DOHH2 (cell line): ENCODE results near the gene CACTIN.

Experiments
- H3F3A ChIP-seq: fragments of 200-600 bp; sonication (generic), shearing (Covaris generic); 2 replicates; pipeline ENCODE4 v1.6.0; 2016; ENCODE audit warnings: antibody characterized with exemption, mild to moderate bottlenecking; ENCODE audit not compliant: control insufficient read depth, insufficient read depth
- H3K27ac ChIP-seq: fragments of 200-600 bp; sonication (generic); 2 replicates; pipeline ENCODE4 v1.5.1; 2014; ENCODE audit warnings: low read depth, mild to moderate bottlenecking, low read length, moderate library complexity
- H3K27me3 ChIP-seq: fragments of 200-600 bp; sonication (generic); 2 replicates; pipeline ENCODE4 v1.6.1; 2014; ENCODE audit warnings: mild to moderate bottlenecking, low read length, mixed read lengths; ENCODE audit not compliant: control insufficient read depth
- H3K36me3 ChIP-seq: fragments of 200-600 bp; sonication (generic); 2 replicates; pipeline ENCODE4 v1.6.1; 2014; ENCODE audit warnings: mild to moderate bottlenecking, low read length, moderate library complexity, mixed read lengths; ENCODE audit not compliant: control insufficient read depth
- H3K4me1 ChIP-seq: fragments of 200-600 bp; sonication (generic); 2 replicates; pipeline ENCODE4 v1.6.1; 2014; ENCODE audit warnings: mild to moderate bottlenecking, low read length, mixed read lengths; ENCODE audit not compliant: control insufficient read depth
- H3K4me2 ChIP-seq: fragments of 200-600 bp; sonication (generic); 2 replicates; pipeline ENCODE4 v1.6.0; 2014; ENCODE audit warnings: mild to moderate bottlenecking, low read length, moderate library complexity
- H3K4me3 ChIP-seq: fragments of 200-600 bp; sonication (generic); 2 replicates; pipeline ENCODE4 v1.5.1; 2014; ENCODE audit warnings: mild to moderate bottlenecking, low read length, mixed read lengths
- H3K79me2 ChIP-seq: fragments of 200-600 bp; sonication (generic); 2 replicates; pipeline ENCODE4 v1.6.1; 2014; ENCODE audit warnings: mild to moderate bottlenecking, low read length, mixed read lengths; ENCODE audit not compliant: control insufficient read depth
- H3K9me2 ChIP-seq: fragments of 200-600 bp; sonication (generic); replicated peaks from 2 replicates; pipeline ENCODE4 v1.6.1; 2014; ENCODE audit warnings: mild to moderate bottlenecking, low read length, mixed read lengths; ENCODE audit not compliant: control insufficient read depth
- H3K9me3 ChIP-seq: fragments of 200-600 bp; sonication (generic); 2 replicates; pipeline ENCODE4 v1.6.1; 2014; ENCODE audit warnings: antibody characterized with exemption, low read length, mixed read lengths; ENCODE audit not compliant: control insufficient read depth, insufficient read depth
- H4K20me1 ChIP-seq: fragments of 200-600 bp; sonication (generic); 2 replicates; pipeline ENCODE4 v1.6.0; 2014; ENCODE audit warnings: low read depth, mild to moderate bottlenecking, antibody characterized with exemption, low read length, moderate library complexity; ENCODE audit not compliant: control insufficient read depth, insufficient read depth
- EZH2phosphoT487 ChIP-seq: fragments of 200-600 bp; sonication (generic); IDR thresholded peaks from 2 replicates; pipeline ENCODE4 v1.6.1; 2017; ENCODE audit warnings: borderline replicate concordance, mild to moderate bottlenecking, antibody characterized with exemption, low read length, moderate library complexity, mixed read lengths
- TF ChIP-seq, protein P1 (sequence below): fragments of 200-600 bp; sonication (generic); IDR thresholded peaks from one replicate; pipeline ENCODE4 v1.5.1; 2014; ENCODE audit warnings: antibody characterized with exemption, mild to moderate bottlenecking, low read depth, low read length; ENCODE audit not compliant: poor library complexity, severe bottlenecking

The CACTIN gene

DNA sequence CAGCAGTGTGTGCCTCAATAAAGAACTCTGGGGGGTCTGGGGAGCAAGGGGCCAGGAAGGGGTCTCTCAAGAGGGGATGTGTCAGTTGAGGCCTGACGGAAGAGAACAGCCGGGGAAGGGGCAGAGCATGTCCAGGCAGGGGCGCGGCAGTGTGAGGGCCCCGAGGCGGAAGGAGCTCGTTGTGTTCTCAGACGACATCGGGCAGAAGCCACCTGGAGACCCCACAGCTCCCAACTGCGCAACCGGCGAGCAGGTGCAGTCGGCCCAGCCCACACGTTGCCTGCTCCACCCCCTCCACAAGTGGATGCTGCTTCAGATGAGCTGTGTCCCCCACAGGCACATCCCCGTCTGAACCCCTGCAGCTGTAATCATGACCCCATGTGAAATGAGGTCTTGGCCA lies 4.9 kb downstream of the CACTIN start:
- peaks cover 27% of the 10 kb centered on the region for H3K79me2 ChIP-seq
- H3K9me2 ChIP-seq: no peaks in the 10 kb centered on the region
- H3K9me3 ChIP-seq: no peaks in the 10 kb centered on the region
- H3K36me3 ChIP-seq: peaks cover 20% of the 10 kb centered on the region
- H4K20me1 ChIP-seq: peaks cover 5% of the 10 kb centered on the region; the same call in 1 of the 2 replicates
- H3K27ac ChIP-seq: no peak overlapping the region
- no peak overlapping the region for H3K4me2 ChIP-seq
- H3K4me3 ChIP-seq: no peak overlapping the region
- H3K4me1 ChIP-seq: peaks cover 30% of the 10 kb centered on the region
- H3F3A ChIP-seq: no peaks in the 10 kb centered on the region
- no peaks in the 10 kb centered on the region for H3K27me3 ChIP-seq
- TF ChIP-seq, protein P1, sequence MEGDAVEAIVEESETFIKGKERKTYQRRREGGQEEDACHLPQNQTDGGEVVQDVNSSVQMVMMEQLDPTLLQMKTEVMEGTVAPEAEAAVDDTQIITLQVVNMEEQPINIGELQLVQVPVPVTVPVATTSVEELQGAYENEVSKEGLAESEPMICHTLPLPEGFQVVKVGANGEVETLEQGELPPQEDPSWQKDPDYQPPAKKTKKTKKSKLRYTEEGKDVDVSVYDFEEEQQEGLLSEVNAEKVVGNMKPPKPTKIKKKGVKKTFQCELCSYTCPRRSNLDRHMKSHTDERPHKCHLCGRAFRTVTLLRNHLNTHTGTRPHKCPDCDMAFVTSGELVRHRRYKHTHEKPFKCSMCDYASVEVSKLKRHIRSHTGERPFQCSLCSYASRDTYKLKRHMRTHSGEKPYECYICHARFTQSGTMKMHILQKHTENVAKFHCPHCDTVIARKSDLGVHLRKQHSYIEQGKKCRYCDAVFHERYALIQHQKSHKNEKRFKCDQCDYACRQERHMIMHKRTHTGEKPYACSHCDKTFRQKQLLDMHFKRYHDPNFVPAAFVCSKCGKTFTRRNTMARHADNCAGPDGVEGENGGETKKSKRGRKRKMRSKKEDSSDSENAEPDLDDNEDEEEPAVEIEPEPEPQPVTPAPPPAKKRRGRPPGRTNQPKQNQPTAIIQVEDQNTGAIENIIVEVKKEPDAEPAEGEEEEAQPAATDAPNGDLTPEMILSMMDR: no peak
- TF ChIP-seq EZH2phosphoT487: no peak

DNA sequence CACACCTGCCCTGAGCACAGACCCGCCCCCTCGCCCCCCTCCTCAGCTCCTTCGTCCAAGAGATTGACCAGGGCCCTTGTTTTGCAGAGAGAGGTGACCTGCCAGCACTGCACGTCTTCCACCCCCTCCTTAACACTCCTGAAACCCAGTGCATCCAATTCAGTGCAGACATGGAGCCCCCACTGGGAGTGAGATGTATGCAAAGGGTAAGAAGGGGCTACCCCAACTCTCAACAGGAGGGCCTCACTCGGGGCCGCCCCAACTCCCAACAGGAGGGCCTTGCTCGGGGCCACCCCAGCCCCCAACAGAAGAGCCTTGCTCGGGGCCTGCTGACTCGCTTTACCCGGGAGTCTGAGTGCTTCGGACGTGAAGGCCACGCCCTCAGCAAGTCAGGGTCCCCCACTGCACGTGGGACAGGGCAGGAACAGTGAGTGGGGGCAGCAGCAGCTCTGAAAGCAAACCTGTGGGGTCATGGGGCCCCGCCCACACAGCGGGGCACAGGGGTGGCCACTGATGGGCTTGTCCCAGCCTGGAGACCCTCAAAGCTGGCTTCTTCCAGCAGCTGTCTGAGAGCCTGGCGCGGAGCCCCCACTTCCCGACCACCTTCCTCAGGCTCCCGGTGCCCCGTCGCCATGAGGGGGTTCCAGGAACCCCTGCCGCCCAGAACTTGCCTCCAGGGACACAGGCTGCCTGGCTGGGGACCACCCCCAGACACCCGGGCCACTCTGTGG lies 5.6 kb downstream of the CACTIN start:
- Histone ChIP-seq H3K4me2 (no peak overlapping the region), H3K9me2 (no peaks in the 10 kb centered on the region), H3K4me3 (no peak overlapping the region), H4K20me1 (peaks cover 5% of the 10 kb centered on the region; the same call in 1 of the 2 replicates), H3K4me1 (peaks cover 30% of the 10 kb centered on the region), H3K36me3 (peaks cover 20% of the 10 kb centered on the region), H3K9me3 (no peaks in the 10 kb centered on the region), H3K27ac (no peak overlapping the region), H3K27me3 (no peaks in the 10 kb centered on the region), H3F3A (no peaks in the 10 kb centered on the region), H3K79me2 (peaks cover 21% of the 10 kb centered on the region)
- TF ChIP-seq, protein P1: no peak
- TF ChIP-seq EZH2phosphoT487: no peak

DNA sequence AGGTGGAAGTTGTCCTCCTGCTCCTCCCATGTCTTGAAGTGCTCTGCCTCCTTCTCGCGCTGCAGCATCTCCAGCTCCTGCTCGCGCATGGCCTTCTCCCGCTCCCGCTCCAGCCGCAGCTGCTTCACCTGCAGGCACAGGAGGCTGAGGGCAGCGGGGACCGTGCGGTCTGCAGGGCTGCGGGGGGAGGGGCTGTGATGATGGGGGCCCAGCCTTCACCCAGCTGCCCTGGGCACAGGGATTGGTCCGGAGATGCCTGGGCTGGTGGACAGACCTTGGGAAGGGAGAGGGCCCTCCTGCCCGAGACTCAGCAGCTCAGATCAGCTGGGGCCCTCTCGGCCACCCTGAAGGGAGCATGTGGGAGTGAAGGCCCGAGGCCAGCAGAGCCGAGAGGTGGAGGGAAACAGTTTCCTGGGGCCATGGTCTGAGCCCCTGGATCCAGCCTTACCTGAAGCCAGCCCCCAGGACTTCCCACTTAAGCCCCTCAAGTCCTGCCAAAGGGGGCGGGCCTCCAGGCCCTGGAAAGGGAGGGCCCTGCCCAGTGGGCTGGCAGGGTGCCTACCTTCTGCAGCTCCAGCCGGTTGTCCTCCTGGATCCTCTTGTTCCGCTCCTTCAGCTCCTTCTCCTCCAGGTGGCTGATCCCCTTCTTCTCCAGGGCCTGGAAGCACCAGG lies 6.3 kb downstream of the CACTIN start:
- TF ChIP-seq, protein P1: no peak
- TF ChIP-seq EZH2phosphoT487: no peak
- Histone ChIP-seq H3K27ac (no peak overlapping the region), H3K4me1 (peaks cover 23% of the 10 kb centered on the region), H3K9me3 (no peaks in the 10 kb centered on the region), H3K79me2 (peaks cover 14% of the 10 kb centered on the region), H3K27me3 (no peaks in the 10 kb centered on the region), H3K4me3 (no peak overlapping the region), H4K20me1 (no peaks in the 10 kb centered on the region), H3F3A (no peaks in the 10 kb centered on the region), H3K9me2 (no peaks in the 10 kb centered on the region), H3K4me2 (no peak overlapping the region), H3K36me3 (peaks cover 20% of the 10 kb centered on the region)
